SKM-1 treated with dmso at 0.1 percent for 144 hours (cell line): ENCODE results near the gene MTCH1.
"Not testable (repeated sequence)": the region's sequence is repeated elsewhere in the genome, so short reads cannot be mapped to it uniquely, and the experiment has no call there.

Experiments used
- DNase-seq: peaks from one replicate; lab custom pipeline; 2025; ENCODE audit not compliant: unreplicated experiment; lab: John Stamatoyannopoulos, UW

The MTCH1 gene

GRCh38 chr6:36954262-36954931, 31.6 kb downstream of the MTCH1 start, which contains the start of gene PI16:
TSS of gene PI16 (plus strand) at chr6:36954738. CDS start at chr6:36954761, 23 bp downstream.
- peak; percentile 53 for DNase-seq

- DNase-seq = no peak
These were observed 32.1 kb downstream of the MTCH1 start for GRCh38 chr6:36953931-36954261.

- DNase-seq = no peak
These were observed 36.4 kb downstream of the MTCH1 start for GRCh38 chr6:36949636-36950035.

GRCh38 chr6:36949076-36949475, 36.9 kb downstream of the MTCH1 start:
- DNase-seq = not testable (repeated sequence)

- DNase-seq = no peak
These were observed 38.2 kb downstream of the MTCH1 start for GRCh38 chr6:36947570-36948351.

GRCh38 chr6:36946526-36946925, 39.5 kb downstream of the MTCH1 start:
- DNase-seq = no peak

GRCh38 chr6:36945301-36945700, 40.7 kb downstream of the MTCH1 start:
- no peak for DNase-seq

GRCh38 chr6:36944650-36945049, 41.3 kb downstream of the MTCH1 start:
- no peak for DNase-seq

- DNase-seq = not testable (repeated sequence)
These were observed 43.7 kb downstream of the MTCH1 start for GRCh38 chr6:36942329-36942728.

- not testable (repeated sequence) for DNase-seq
These were observed 44.4 kb downstream of the MTCH1 start for GRCh38 chr6:36941561-36941960.

- DNase-seq = no peak
These were observed 46.0 kb downstream of the MTCH1 start for GRCh38 chr6:36940027-36940426.

- not testable (repeated sequence) for DNase-seq
These were observed 47.0 kb downstream of the MTCH1 start for GRCh38 chr6:36939005-36939404.

- DNase-seq = no peak
These were observed 47.5 kb downstream of the MTCH1 start for GRCh38 chr6:36938536-36938935.

- no peak for DNase-seq
These were observed 48.1 kb downstream of the MTCH1 start for GRCh38 chr6:36937896-36938295.

- no peak for DNase-seq
These were observed 49.2 kb downstream of the MTCH1 start for GRCh38 chr6:36936824-36937223.

- DNase-seq = no peak
These were observed 51.1 kb downstream of the MTCH1 start for GRCh38 chr6:36934901-36935300.

GRCh38 chr6:36933519-36933918, 52.5 kb downstream of the MTCH1 start:
- no peak for DNase-seq

GRCh38 chr6:36933102-36933501, 52.9 kb downstream of the MTCH1 start:
- no peak for DNase-seq

- DNase-seq = no peak
These were observed 55.5 kb downstream of the MTCH1 start for GRCh38 chr6:36930483-36930882.

- no peak for DNase-seq
These were observed 56.4 kb downstream of the MTCH1 start for GRCh38 chr6:36929607-36930006.

- DNase-seq = no peak
These were observed 56.8 kb downstream of the MTCH1 start for GRCh38 chr6:36929152-36929551.

- no peak for DNase-seq
These were observed 57.5 kb downstream of the MTCH1 start for GRCh38 chr6:36928547-36928918.
